Activated T-helper 17 cell treated with anti-CD3 and anti-CD28 coated beads, Interleukin-2, amount 50 U/mL, for 72 hours (primary cell): ENCODE results near the gene UBE2F. TPM values are rescaled to one million over a fixed set of nuclear protein-coding genes. Genes with fewer than 3 reads are reported as not detected.
"Not testable (repeated sequence)": the region's sequence is repeated elsewhere in the genome, so short reads cannot be mapped to it uniquely, and the experiment has no call there.

ENCODE experiments used
- ATAC-seq: fragments of 150-1000 bp; cut with Tn5 transposase; replicated peaks from 2 replicates; pipeline ENCODE4 v1.10.0; 2021; ENCODE audit warnings: mild to moderate bottlenecking, moderate library complexity
- H3K27ac Mint-ChIP-seq: one replicate; pipeline ENCODE4 v1.8.0; 2022; ENCODE audit warnings: mixed read lengths
- H3K27me3 Mint-ChIP-seq: one replicate; pipeline ENCODE4 v1.8.0; 2022; ENCODE audit warnings: mixed read lengths
- H3K36me3 Mint-ChIP-seq: one replicate; pipeline ENCODE4 v1.8.0; 2022; ENCODE audit warnings: low read depth, mild to moderate bottlenecking, mixed read lengths
- H3K4me1 Mint-ChIP-seq: one replicate; pipeline ENCODE4 v1.8.0; 2022; ENCODE audit warnings: mixed read lengths
- H3K4me3 Mint-ChIP-seq: one replicate; pipeline ENCODE4 v1.8.0; 2022; ENCODE audit warnings: mild to moderate bottlenecking, mixed read lengths
- H3K9me3 Mint-ChIP-seq: one replicate; pipeline ENCODE4 v1.8.0; 2022; ENCODE audit warnings: mixed read lengths
- total RNA-seq, 2 donors: library from RNA; stranded (reverse); gene quantifications; one replicate each; pipeline ENCODE4 v1.2.3, GENCODE V29; 2022

The UBE2F gene
- total RNA-seq, 2 donors from 2014 or later, result 38.9 to 44.7 TPM

DNA sequence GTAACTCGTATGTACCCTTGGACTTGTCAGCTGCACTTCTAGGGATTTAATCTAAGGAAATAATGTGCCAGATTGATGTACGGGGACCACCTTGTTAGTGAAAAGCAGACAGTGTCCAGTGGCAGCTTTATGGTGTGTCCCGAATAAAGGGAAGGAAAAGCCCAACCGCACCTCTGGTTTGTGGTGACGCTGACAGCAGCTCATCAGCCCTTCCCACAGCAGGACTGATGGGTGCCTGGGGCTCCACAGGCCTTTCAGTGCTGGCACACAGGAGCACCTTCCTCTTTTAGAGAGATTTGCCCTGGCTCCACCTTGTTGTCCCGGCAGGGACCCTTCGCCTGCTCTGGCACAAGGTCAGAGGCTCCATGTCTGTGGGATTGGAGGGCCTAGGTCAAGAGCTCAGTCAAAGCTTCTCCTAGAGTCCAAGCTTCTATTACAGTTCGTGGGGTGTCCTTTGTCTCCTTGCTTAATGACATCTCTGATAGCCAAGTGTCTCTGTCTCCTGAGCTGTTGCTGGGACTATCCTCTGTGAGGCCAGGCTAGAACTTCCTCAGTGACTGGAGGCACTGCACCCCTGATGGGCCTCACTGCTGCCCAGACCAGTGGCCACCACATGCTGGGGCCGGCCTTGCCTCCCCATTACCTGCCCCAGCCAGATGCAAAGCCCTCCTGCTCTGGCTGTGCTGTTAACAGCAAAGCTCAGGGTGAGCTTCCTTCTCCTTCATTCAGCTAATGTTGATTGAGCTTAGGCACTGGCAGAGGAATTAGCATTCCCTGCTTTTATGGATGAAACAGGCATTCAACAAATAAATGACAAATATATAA is 61.0 kb downstream of the UBE2F start:
- Mint-ChIP-seq H3K9me3 (no peaks in the 10 kb centered on the region), H3K36me3 (peaks cover 75% of the 10 kb centered on the region), H3K4me3 (no peak overlapping the region), H3K27ac (peak overlapping the region; percentile 58), H3K27me3 (no peaks in the 10 kb centered on the region), H3K4me1 (peaks cover 11% of the 10 kb centered on the region)
- no peak for ATAC-seq

DNA sequence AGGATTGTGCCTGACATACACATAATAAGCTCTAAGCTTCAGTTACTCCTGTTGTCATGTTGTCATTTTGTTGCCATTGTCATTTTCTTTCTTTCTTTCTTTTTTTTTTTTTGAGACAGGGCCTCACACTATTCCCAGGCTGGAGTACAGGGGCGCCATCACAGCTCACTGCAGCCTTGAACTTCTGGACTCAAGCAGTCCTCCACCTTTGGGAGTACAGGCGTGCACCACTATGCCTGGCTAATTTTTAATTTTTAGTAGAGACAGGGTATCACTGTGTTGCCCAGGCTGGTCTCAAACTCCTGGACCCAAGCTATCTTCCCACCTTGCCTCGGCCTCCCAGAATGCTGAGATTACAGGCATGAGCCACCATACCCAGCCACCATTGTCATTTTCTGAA is 63.0 kb downstream of the UBE2F start:
- Mint-ChIP-seq H3K4me3 (no peak overlapping the region), H3K9me3 (no peaks in the 10 kb centered on the region), H3K4me1 (peaks cover 8% of the 10 kb centered on the region), H3K27ac (no peak overlapping the region), H3K36me3 (peaks cover 82% of the 10 kb centered on the region), H3K27me3 (no peaks in the 10 kb centered on the region)
- no peak for ATAC-seq

- no peak for ATAC-seq
Observed at GRCh38 chr2:238030422-238031155, 63.8 kb downstream of the UBE2F start.

DNA sequence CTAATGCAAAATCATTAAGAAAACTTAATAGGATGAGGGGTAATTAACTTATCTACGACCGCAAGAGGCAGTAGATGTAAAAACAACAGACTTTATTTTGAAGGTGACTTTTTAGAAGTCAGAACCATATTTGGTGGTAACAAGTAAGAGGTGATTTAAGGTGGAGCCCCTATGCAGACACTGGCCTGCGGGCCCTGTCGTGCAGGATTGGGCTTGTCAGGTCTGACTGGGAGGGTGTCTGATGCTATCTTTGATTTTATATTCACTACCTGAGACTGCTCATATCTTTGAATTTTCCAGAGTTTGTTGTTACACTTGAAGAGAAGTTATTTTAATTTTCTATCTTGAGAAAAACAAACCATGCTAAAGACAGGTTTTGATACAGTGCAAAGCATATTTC is 64.9 kb downstream of the UBE2F start:
- H3K36me3 Mint-ChIP-seq, result peaks cover 82% of the 10 kb centered on the region

More at GRCh38 chr2:238030422-238031155, 63.8 kb downstream of the UBE2F start:
- Mint-ChIP-seq H3K36me3 (peaks cover 82% of the 10 kb centered on the region), H3K27me3 (no peaks in the 10 kb centered on the region), H3K4me1 (peaks cover 1% of the 10 kb centered on the region), H3K9me3 (no peaks in the 10 kb centered on the region), H3K27ac (peak overlapping the region; percentile 39), H3K4me3 (no peak overlapping the region)

GRCh38 chr2:238032755-238033337 is 66.0 kb downstream of the UBE2F start:
- Mint-ChIP-seq H3K4me3 (no peak overlapping the region), H3K27ac (no peak overlapping the region), H3K27me3 (no peaks in the 10 kb centered on the region), H3K4me1 (no peaks in the 10 kb centered on the region), H3K36me3 (peaks cover 85% of the 10 kb centered on the region), H3K9me3 (no peaks in the 10 kb centered on the region)
- ATAC-seq, result no peak

More for the DNA sequence above, 64.9 kb downstream of the UBE2F start:
- Mint-ChIP-seq H3K9me3 (no peaks in the 10 kb centered on the region), H3K4me3 (no peak overlapping the region), H3K27me3 (no peaks in the 10 kb centered on the region), H3K4me1 (no peaks in the 10 kb centered on the region), H3K27ac (peak overlapping the region; percentile 76)
- ATAC-seq, result no peak

DNA sequence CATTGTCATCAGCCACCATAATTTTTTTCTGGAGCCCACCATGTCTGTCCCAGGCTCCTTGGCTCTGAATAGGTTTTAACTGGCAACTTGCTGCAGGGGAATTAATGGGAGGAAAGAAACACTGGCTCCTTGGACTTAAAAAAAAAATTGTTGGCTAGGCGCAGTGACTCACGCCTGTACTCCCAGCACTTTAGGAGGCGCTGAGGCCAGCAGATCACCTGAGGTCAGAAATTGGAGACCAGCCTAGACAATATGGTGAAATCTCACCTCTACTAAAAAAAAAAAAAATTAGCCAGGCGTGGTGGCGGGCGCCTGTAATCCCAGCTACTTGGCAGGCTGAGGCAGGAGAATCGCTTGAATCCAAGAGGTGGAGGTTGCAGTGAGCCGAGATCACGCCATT is 67.2 kb downstream of the UBE2F start:
- not testable (repeated sequence) for H3K9me3 Mint-ChIP-seq, H3K27me3 Mint-ChIP-seq, ATAC-seq, H3K27ac Mint-ChIP-seq, H3K4me3 Mint-ChIP-seq, H3K4me1 Mint-ChIP-seq
- H3K36me3 Mint-ChIP-seq, result peaks cover 87% of the 10 kb centered on the region

DNA sequence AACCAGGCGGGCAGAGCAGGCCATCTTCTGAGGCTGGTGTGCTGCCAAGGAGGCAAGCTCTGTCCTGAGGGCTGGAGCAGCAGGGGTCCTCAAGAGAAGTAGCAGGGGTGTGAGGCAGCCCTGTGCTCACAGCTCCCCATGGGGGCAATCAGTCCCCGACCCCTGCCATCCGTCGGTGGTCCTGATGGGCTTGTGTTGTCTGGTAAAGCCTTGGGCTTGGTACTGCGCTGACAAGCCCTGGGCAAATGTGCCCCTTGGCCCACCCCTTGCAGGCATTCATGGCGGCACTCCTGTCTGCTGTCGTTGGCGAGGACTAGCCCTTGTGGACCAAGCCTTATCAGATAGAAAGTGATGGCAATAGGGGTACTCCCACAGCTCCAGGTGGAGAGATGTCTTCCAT is 71.4 kb downstream of the UBE2F start:
- H3K4me1 Mint-ChIP-seq, result peaks cover 4% of the 10 kb centered on the region
- ATAC-seq, result no peak
- no peaks in the 10 kb centered on the region for H3K9me3 Mint-ChIP-seq
- no peaks in the 10 kb centered on the region for H3K27me3 Mint-ChIP-seq
- no peak overlapping the region for H3K4me3 Mint-ChIP-seq
- no peak overlapping the region for H3K27ac Mint-ChIP-seq
- peaks cover 90% of the 10 kb centered on the region for H3K36me3 Mint-ChIP-seq

DNA sequence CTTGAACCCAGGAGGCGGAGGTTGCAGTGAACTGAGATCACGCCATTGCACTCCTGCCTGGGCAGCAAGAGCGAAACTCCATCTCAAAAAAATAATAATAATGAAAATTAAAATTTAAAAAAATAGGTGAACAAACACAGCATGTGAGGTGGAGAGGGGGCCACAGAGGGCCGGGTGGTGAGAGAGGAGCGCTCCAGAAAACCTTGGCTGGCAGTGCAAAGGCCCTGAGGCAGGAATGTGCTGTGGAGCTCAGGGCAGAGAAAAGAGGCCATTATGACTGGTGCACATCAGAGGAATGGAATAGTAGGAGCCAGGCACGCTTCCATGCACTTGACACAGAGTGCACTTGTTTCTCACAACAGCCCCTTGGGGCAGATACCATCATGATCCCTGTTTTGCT is 72.3 kb downstream of the UBE2F start:
- Mint-ChIP-seq H3K36me3 (peaks cover 91% of the 10 kb centered on the region), H3K4me3 (no peak overlapping the region), H3K27ac (no peak overlapping the region), H3K27me3 (no peaks in the 10 kb centered on the region), H3K9me3 (no peaks in the 10 kb centered on the region), H3K4me1 (peaks cover 4% of the 10 kb centered on the region)
- no peak for ATAC-seq

- H3K36me3 Mint-ChIP-seq, result peaks cover 91% of the 10 kb centered on the region
- H3K4me1 Mint-ChIP-seq, result peaks cover 4% of the 10 kb centered on the region
- H3K9me3 Mint-ChIP-seq, result no peaks in the 10 kb centered on the region
- ATAC-seq, result no peak
- H3K4me3 Mint-ChIP-seq, result no peak overlapping the region
- no peaks in the 10 kb centered on the region for H3K27me3 Mint-ChIP-seq
- H3K27ac Mint-ChIP-seq, result no peak overlapping the region
Observed at GRCh38 chr2:238039985-238040384, 73.2 kb downstream of the UBE2F start.

DNA sequence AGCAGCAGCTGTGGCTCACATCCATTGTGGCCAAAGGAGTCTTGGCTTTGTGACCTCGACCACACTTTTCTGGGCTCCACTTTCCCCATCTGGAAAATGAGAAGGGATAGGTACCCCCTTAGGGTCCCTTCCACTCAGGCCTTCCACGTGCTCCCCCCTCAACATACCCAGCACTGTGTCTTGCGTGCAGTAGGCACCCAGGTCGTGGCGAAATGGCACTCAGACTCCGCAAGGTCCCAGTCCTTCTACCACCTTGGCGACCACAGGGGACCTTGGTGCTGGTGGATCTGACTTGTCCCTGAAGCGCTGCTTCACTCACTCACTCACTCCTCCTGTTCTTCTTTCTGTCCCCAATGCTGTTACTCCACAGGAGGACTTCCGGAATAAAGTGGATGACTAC is 74.1 kb downstream of the UBE2F start:
- Mint-ChIP-seq H3K4me1 (peaks cover 4% of the 10 kb centered on the region), H3K27ac (peak overlapping the region; percentile 13), H3K27me3 (no peaks in the 10 kb centered on the region), H3K4me3 (no peak overlapping the region), H3K9me3 (no peaks in the 10 kb centered on the region), H3K36me3 (peaks cover 91% of the 10 kb centered on the region)
- no peak for ATAC-seq

DNA sequence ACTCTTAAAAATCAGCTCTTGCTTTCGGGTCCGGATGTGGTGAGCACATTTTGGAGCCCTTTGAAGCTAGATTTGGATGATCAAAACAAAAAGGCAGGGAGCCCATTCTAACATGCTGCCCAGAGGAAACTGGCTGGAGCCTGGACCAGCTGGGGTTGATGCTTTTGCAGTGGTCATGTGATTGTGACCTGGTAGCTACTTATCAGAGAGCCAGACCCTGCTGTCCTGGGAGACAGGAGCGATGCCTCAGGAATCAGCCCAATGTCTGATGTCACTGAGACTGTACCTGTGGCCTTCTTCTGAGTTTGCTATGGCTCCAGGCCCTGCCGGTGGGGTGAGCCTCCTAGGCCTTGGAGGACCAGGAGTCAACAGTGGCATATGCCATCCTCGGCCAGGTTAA is 75.3 kb downstream of the UBE2F start:
- Mint-ChIP-seq H3K4me1 (peaks cover 4% of the 10 kb centered on the region), H3K27me3 (no peaks in the 10 kb centered on the region), H3K36me3 (peaks cover 90% of the 10 kb centered on the region), H3K4me3 (no peak overlapping the region), H3K9me3 (peaks cover 4% of the 10 kb centered on the region), H3K27ac (no peak overlapping the region)
- ATAC-seq, result no peak

DNA sequence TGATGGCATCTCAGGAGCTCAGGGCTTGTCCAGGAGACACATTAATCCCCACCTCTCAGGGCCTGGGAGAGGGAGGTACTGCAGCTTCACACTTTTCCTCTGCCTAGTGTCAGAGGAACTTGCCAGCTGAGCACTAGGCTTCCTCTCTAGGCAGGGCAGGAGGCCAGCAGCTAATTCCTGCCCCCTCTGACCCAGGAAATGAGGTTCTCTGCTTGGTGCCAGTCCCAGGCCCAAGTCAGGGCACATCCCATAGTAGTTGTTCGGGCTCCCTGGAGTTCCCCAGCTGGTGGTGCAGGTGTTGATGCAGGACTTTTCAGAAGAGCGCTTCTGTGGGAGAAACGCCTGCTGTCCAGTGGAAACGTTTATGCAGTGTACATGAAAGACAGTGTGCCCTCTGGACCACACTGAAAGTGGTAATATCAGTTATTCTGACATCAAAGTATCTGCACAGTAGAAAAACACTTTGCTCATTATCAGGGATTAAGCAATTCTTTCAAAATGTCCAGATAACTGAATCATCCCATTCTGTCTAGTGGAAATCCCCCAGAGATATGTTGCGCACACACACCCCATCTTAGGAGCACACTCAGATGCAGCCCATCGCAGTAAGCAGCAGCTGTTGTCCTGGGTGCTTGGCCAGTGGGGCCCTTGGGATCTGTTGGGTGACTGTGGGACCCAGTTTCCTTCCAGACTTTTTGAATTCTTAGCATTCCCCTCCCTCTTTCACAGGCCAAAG is 76.2 kb downstream of the UBE2F start:
- no peak overlapping the region for H3K4me3 Mint-ChIP-seq
- H3K27ac Mint-ChIP-seq, result peak overlapping the region; percentile 38
- peaks cover 86% of the 10 kb centered on the region for H3K36me3 Mint-ChIP-seq
- no peaks in the 10 kb centered on the region for H3K27me3 Mint-ChIP-seq
- ATAC-seq, result no peak
- H3K4me1 Mint-ChIP-seq, result peaks cover 4% of the 10 kb centered on the region
- H3K9me3 Mint-ChIP-seq, result peaks cover 12% of the 10 kb centered on the region

DNA sequence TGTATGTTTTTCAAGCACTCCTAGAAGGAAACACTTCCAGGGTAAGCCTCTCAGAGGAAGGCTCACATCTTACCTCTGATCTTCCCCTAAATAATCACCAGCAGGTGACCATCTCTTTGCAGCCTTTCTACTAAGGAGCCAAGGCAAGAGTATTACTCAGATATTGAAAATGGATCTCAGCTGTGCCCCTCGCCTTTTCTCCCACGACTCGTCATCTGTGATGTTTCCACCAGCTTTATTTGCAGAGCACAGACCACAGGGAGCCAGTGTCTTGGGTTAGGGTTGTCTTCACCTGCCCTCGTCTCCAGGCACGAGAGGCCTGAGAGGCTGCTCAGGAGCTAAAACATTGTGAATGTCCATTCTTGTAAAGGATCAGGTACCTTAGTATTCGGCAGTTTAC is 77.0 kb downstream of the UBE2F start:
- Mint-ChIP-seq H3K27me3 (no peaks in the 10 kb centered on the region), H3K4me1 (peaks cover 4% of the 10 kb centered on the region), H3K27ac (no peak overlapping the region), H3K9me3 (peaks cover 13% of the 10 kb centered on the region), H3K4me3 (no peak overlapping the region), H3K36me3 (peaks cover 81% of the 10 kb centered on the region)
- no peak for ATAC-seq

DNA sequence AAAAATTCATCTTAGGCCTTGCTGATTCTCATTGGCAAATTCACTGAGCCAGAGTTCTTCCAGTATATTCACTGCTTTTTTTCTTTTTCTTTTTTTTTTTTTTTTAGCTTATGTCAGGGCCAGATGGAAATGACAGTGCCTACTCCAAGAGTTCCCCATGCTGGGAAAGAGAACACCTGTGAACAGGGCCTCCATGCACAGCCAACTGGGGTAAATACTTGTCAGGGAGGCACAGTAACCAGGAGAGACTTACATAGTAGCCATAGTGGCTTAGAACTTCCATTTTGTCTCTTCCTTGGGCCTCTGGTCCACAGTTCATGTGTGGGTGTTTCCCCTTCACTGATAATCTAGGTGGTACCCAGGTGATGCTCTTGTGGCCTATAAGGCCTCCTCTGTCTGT is 78.8 kb downstream of the UBE2F start:
- Mint-ChIP-seq H3K4me3 (no peak overlapping the region), H3K36me3 (peaks cover 70% of the 10 kb centered on the region), H3K27ac (no peak overlapping the region), H3K27me3 (no peaks in the 10 kb centered on the region), H3K4me1 (peaks cover 4% of the 10 kb centered on the region), H3K9me3 (peaks cover 13% of the 10 kb centered on the region)
- ATAC-seq, result no peak
